Uterus (tissue), 2 donors: Measurements from ENCODE around the gene LCN1.

Experiments
- CTCF ChIP-seq, 4 experiments: fragments of 200-600 bp in 2 of 4; fragments of 450-650 bp in 2 of 4; sonication (generic) in 2 of 4; IDR thresholded peaks; one replicate each; pipeline ENCODE4 v1.5.1; 2016 to 2019; ENCODE audit warnings: antibody characterized with exemption in 4 of 4, mild to moderate bottlenecking in 2 of 4, moderate library complexity in 1 of 4
- POLR2A ChIP-seq, 2 donors: fragments of 450-650 bp; IDR thresholded peaks; one replicate each; pipeline ENCODE4 v1.6.1; 2016; ENCODE audit warnings: antibody characterized with exemption in 2 of 2, mild to moderate bottlenecking in 1 of 2, moderate library complexity in 1 of 2

DNA sequence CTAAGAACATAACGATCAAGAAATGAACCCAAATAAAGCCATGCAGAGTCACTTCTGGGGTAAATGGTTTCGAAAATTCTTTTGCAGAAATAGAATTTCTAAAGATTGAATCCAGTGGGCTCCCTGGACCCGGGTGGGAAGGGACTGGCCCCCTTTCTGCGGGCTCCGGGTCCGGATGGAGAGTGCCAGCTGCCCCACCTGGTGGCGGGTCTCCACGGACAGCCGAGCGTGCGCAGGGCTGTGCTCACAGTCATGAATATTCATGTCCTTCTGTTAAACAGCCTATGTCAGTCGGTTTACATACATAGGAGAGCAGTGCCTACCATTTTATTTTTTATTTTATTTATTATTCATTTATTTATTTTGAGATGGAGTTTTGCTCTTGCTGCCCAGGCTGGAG lies 46.3 kb upstream of the LCN1 start:
- TF ChIP-seq CTCF (IDR thresholded peaks at IDR 0.05) (no peak), POLR2A (IDR thresholded peaks at IDR 0.05) (no peak)
